Retinal pigment epithelial cell (primary cell): ENCODE data around the gene KRTAP10-11.
"Not testable (repeated sequence)": the region's sequence is repeated elsewhere in the genome, so short reads cannot be mapped to it uniquely, and the experiment has no call there.

Source experiments
- DNase-seq: peaks from one replicate; pipeline ENCODE4 v3.0.0-alpha.2; 2010; ENCODE audit warnings: low read depth
- H3K4me3 ChIP-seq: 2 replicates; pipeline ENCODE4 v1.5.1; 2011; ENCODE audit warnings: mild to moderate bottlenecking, low read length, control low read depth, moderate library complexity
- CTCF ChIP-seq: conservative IDR thresholded peaks from 2 replicates; pipeline ENCODE4 v1.5.1; 2011; ENCODE audit warnings: low read depth, low read length, control low read depth, inconsistent platforms

Gene KRTAP10-11

GRCh38 chr21:44653656-44654575 is 7.7 kb downstream of the KRTAP10-11 start:
- no peak overlapping the region for H3K4me3 ChIP-seq
- no peak for TF ChIP-seq CTCF
- no peak for DNase-seq

GRCh38 chr21:44654576-44655175 is 8.5 kb downstream of the KRTAP10-11 start, which contains the start of gene KRTAP12-4:
KRTAP12-4 (minus strand) TSS chr21:44654659; CDS start chr21:44654614, 45 bp downstream.
- TF ChIP-seq CTCF = no peak
- H3K4me3 ChIP-seq = no peak within 1 kb of the TSS
- no peak for DNase-seq

- DNase-seq = no peak
- no peak for TF ChIP-seq CTCF
- no peak overlapping the region for H3K4me3 ChIP-seq
Observed at GRCh38 chr21:44656868-44657267, 10.7 kb downstream of the KRTAP10-11 start.

GRCh38 chr21:44657635-44658540 is 11.7 kb downstream of the KRTAP10-11 start, which contains the start of gene KRTAP12-3:
KRTAP12-3 (plus strand) TSS chr21:44657932; CDS start chr21:44657980, 48 bp downstream.
- H3K4me3 ChIP-seq = no peak within 1 kb of the TSS
- TF ChIP-seq CTCF = no peak
- no peak for DNase-seq

GRCh38 chr21:44658541-44658910 is 12.3 kb downstream of the KRTAP10-11 start:
- no peak overlapping the region for H3K4me3 ChIP-seq
- no peak for TF ChIP-seq CTCF
- no peak for DNase-seq

GRCh38 chr21:44658913-44659595 is 12.8 kb downstream of the KRTAP10-11 start:
- TF ChIP-seq CTCF = no peak
- no peak overlapping the region for H3K4me3 ChIP-seq
- no peak for DNase-seq

- not testable (repeated sequence) for DNase-seq, H3K4me3 ChIP-seq
Observed at GRCh38 chr21:44661567-44661966, 15.4 kb downstream of the KRTAP10-11 start.
